ENCODE results near the gene ASPM.
"Not testable (repeated sequence)": the region's sequence is repeated elsewhere in the genome, so short reads cannot be mapped to it uniquely, and the experiment has no call there.

Gene ASPM

DNA sequence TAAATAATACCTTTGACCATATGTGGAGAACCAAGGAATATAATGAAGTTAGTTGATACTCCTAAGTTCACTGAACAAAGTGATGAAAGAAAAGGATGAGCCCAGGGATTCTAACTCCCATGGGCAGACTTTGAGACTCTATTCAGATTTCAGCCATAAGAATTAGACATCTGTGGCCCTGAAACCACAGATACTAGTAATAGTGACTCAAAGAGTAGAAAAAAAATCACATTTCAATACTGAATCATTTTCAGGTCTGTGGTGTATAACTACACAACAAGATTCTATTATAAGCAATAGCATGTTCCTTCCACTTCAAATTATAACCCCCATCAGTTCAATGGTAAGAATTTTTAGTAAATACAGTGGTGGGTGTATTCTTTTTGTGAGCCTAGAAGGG, 63.0 kb downstream of the ASPM start:
- no peak for DNase-seq (ENCODE audit: low read depth)

DNA sequence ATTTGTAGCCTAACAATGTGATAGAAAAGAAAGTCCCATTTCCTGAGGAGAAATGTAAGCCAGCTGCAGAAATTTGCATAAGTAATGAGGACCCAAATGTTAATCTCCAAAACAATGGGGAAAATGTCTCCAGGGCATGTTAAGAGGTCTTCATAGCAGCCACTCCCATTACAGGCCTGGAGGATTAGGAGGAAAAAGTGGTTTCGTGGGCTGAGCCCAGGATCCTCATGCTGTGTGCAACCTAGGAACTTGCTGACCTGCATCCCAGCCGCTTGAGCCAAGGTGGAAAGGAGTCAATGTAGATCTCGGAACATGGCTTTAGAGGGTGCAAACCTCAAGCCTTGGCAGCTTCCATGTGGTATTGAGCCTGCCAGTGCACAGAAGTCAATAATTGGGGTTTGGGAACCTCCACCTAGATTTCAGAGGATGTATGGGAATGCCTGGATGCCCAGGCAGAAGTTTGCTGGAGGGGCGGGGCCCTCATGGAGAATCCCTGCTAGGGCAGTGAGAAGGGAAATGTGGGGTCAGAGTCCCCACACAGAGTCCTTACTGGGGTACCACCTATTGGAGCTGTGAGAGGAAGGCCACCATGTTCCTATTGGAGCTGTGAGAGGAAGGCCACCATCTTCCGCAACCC, 65.2 kb downstream of the ASPM start:
- DNase-seq (ENCODE audit: low read depth), result no peak

GRCh38 chr1:197080323-197080722, 66.1 kb downstream of the ASPM start:
- no peak for DNase-seq (ENCODE audit: low read depth)

DNA sequence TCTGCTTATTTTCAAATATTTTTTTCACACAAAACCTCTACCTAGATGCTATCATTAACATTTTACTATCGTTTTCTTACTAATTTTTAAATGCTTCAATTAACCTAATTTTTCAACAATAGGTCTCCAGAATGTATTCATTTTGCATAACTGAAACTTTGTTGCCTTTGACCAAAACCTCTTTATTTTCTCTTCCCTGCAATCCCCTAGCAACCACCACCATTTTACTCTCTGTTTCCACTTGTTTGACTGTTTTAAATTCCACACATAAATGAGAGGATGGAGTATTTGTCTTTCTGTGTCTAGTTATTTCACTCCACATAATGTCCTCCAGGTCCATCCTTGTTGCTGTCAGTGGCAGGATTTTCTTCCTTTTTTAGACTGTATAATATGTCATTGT, 69.9 kb downstream of the ASPM start:
- no peak for DNase-seq (ENCODE audit: low read depth)

- DNase-seq (ENCODE audit: low read depth), result peak; percentile 2
Measured at GRCh38 chr1:197073978-197074377, 72.5 kb downstream of the ASPM start.

DNA sequence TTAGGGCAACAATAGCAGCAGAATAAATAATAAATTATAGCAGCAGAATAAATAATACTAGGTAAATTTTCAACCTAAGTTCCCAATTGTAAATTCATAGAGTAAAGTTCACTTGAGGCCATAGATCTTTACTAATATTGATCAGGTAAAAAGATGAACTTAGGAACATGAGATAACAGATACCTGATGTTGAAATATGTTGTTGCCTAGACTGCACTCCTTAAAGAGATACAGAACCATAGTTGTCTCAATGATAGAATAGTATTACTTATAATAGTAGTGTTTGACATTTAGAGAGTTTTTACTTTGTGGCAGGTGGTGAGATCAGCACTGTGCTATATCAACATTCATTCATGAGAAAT, 79.0 kb downstream of the ASPM start:
- DNase-seq (ENCODE audit: low read depth), result no peak

DNA sequence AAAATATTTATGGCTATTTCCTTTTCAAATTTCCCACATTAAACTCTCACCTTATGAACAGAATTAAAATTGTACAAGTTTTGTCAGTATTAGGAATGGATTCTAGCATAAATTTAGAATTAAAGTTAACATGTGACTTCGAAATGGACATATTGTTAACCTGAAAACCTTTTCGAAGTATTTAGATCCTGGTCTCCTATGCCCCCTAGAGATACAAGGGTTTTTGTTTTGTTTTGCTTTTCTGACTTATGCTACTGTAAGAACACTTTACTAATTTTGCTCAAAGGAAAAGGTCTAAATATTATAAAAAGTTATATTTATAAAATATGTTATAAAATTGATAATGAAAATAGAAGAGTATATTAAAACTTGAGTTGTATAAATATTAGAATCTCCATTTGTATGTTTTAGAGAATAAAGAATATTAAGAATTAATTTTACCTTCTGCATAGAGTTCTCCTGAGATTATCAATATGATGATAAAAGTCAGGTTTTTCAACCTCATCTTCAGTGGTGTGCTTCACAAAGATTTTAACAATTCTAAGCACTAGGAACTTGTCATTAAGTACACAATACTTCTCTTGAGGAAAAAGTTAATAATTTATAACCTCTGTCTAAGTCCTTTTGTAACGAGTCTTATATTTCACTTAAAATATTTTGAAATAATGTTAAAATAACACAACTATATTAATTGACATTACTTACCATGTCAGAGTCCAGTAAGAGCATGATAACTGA, 79.6 kb downstream of the ASPM start, which contains the start of gene F13B:
TSS of gene F13B (minus strand) at position 542 of the 738 bp plus-strand sequence. CDS start at position 505, 37 bp downstream.
- DNase-seq (ENCODE audit: low read depth), result no peak

DNA sequence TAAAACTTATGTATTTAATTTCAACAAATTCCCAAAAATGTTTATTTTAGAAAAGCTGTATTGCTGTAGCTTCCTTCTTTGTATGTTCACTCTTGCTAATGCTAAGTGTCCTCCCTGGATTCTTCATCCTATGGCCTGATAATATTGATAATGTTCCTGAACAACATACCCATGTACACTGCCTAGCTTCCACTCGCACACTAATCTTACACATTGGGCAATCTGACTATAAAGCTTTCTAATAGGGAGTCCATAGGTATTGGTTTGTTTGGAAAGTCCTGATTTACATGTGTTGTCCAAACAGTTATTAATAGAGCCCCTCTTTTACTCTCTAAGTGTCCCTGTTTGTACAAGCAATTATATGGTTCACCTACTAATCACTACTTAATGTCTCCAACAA, 80.2 kb downstream of the ASPM start:
- no peak for DNase-seq (ENCODE audit: low read depth)

DNA sequence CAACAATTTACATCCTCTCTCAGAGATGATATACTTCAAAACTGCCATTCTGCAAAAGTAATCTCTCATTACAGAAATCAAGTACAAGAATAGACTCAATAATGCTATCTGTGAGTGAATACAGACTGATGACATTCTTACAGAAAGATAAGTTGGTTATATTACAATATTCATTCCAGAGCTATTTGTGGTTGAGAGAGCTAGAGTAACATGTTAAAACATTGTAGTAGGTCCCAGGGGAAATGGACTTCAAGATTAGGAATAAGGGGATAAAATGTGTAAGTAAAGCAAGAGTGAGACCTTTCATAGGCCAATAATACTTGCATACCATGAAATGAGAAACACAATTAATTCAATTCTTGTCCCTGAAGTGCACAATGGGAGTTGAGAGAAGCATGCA, 80.9 kb downstream of the ASPM start:
- DNase-seq (ENCODE audit: low read depth), result no peak

- no peak for DNase-seq (ENCODE audit: low read depth)
Measured at GRCh38 chr1:197063212-197063611, 83.3 kb downstream of the ASPM start.

- DNase-seq (ENCODE audit: low read depth), result no peak
Measured at GRCh38 chr1:197062692-197063091, 83.8 kb downstream of the ASPM start.

DNA sequence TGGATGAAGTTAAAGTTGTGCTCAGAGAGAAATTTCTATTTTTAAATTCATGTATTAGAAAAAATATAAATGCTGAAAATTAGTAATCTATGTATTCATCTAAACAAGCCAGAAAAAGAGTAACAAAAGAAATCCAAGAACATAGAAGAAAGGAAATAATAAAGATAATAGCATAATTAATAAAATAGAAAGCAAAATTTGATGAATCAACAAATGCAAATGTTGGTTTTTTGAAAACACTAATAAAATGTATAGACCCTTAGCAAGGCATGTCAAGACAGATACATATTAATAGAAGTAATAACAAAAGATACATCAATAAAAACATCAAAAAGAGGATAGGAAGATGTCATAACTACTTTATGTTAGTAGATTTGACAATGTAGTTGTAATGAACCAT, 97.4 kb downstream of the ASPM start:
- no peak for DNase-seq (ENCODE audit: low read depth)

DNA sequence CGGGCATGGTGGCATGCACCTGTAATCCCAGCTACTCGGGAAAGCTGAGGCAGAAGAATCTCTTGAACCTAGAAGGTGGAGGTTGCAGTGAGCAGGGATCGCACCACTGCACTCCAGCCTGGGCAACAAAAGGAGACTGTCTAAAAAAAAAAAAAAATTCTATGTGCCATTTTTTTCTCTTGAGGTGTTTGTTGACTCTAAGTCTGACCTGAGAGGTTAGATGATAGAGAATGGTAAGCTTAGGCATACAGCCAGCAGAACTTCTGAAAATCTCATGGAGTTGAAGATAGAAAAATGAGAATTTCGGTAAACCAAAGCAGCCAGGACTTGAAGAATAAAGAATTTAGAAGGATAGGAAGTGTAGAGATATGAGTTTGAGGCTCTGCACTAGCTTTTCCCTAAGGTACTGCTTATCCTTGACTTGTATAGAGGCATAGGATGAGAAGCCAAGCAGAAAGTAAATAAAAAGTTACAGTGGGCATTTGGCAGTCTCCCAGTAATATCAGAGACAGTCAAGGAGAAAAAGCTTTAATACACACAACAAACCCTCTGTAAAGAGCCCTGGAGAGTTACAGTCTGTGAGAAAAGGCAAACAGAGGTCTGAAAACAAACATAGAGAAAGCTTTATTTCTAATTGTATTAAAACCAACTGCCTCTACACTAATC, 103.7 kb downstream of the ASPM start:
- no peak for DNase-seq (ENCODE audit: low read depth)

GRCh38 chr1:197041486-197042353, 104.7 kb downstream of the ASPM start:
- no peak for DNase-seq (ENCODE audit: low read depth)

DNA sequence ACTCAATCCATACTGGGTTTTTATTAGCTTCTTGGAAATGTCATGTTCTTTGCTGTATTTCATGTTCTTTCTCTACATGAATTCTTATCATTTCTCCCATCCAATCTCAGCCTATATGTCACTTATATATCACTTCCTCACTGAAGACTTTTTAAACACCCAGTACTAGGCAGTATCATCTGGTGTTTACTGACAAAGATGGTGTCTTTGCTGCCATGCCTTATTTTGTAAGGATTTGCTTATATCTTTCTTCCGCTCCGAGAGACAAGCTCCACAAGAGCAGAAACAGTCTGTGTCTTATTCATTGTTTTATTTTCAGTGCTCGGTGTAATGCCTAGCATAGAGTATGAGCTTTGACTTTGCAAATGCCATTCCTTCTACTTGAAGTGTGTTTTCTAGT, 109.6 kb downstream of the ASPM start:
- DNase-seq (ENCODE audit: low read depth), result no peak

DNA sequence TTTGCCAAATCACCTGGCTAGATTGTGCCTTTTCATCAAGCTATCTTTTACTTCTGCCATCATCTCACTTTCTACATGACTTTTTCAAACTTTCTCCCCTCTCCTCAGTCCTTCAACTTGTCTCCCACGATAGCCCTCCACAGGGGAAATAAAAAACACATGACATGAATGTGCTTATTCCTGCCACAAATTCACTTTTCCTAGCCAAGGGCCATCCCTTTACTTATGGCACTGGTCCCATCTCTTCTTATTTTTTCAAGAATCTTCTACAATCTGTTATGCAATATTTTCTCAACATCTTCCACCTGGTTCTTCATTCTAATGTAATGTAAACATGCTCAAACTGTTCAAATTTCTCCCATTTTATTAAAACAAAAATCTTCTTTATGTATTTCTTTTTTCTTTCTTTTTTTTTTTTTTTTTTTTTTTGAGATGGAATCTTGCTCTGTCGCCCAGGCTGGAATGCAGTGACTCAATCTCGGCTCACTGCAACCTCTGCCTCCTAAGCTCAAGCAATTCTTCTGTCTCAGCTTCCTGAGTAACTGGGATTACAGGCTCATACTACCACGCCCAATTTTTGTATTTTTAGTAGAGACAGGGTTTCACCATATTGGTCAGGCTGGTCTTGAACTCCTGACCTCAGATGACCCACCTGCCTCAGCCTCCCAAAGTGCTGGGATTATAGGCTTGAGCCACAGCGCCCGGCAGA, 111.7 kb downstream of the ASPM start:
- not testable (repeated sequence) for DNase-seq (ENCODE audit: low read depth)

Measured in CMK (cell line).